ENCODE measurements around the gene FBXL12. TPM values are rescaled to one million over a fixed set of nuclear protein-coding genes. Genes with fewer than 3 reads are reported as not detected.
A peak's percentile ranks its signal among the peaks of the same experiment; 100 is the strongest.
"Not testable (repeated sequence)": the region's sequence is repeated elsewhere in the genome, so short reads cannot be mapped to it uniquely, and the experiment has no call there.

The FBXL12 gene
- total RNA-seq, 2 donors from 2014 or later = 23.6 to 27.2 TPM

DNA sequence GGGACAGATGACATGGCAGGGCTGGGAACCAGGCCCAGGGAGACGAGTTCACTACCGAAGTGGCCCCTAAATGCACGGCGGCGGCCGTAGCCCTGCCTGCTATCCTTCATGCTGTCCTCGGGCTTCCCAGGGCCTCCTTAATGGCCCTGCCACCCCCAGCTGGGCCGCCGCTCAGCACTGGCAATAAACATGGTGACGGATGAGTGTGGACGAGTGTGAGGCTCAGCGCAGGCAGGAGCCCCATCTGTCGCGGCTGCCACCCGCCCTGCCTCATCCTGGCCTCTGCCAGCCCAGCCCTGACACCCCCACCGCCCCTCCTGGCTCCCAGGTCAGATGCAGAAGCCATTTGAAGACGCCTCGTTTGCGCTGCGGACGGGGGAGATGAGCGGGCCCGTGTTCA, 29.9 kb upstream of the FBXL12 start:
- no peak overlapping the region for H3K4me3 Mint-ChIP-seq
- peaks cover 39% of the 10 kb centered on the region for H3K36me3 Mint-ChIP-seq (ENCODE audit: low read depth)
- H3K27ac Mint-ChIP-seq = no peak overlapping the region
- no peak for ATAC-seq (replicated peaks)
- no peaks in the 10 kb centered on the region for H3K9me3 Mint-ChIP-seq
- H3K27me3 Mint-ChIP-seq = no peaks in the 10 kb centered on the region
- peaks cover 7% of the 10 kb centered on the region for H3K4me1 Mint-ChIP-seq

DNA sequence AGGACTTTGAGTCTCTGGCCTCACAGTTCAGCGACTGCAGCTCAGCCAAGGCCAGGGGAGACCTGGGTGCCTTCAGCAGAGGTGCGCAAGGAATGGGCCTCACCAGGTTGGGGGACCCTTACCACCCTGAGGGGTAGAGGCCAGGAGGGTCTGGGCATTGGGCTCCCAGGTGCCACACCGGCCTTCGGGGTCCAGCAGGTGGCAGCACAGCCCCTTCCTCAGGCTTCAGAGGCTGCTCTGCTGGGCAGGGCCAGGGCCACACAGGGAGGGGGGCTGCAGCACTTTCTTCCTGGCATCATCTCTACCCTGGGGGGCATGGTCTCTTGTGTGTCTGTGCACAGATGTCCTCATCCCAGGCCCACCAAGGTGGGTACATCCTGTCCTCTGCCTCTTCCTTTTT, 29.2 kb upstream of the FBXL12 start:
- H3K4me3 Mint-ChIP-seq = no peak overlapping the region
- H3K36me3 Mint-ChIP-seq (ENCODE audit: low read depth) = peaks cover 43% of the 10 kb centered on the region
- no peaks in the 10 kb centered on the region for H3K27me3 Mint-ChIP-seq
- peaks cover 4% of the 10 kb centered on the region for H3K4me1 Mint-ChIP-seq
- H3K9me3 Mint-ChIP-seq = no peaks in the 10 kb centered on the region
- peak; percentile 53 for ATAC-seq (replicated peaks)
- no peak overlapping the region for H3K27ac Mint-ChIP-seq

DNA sequence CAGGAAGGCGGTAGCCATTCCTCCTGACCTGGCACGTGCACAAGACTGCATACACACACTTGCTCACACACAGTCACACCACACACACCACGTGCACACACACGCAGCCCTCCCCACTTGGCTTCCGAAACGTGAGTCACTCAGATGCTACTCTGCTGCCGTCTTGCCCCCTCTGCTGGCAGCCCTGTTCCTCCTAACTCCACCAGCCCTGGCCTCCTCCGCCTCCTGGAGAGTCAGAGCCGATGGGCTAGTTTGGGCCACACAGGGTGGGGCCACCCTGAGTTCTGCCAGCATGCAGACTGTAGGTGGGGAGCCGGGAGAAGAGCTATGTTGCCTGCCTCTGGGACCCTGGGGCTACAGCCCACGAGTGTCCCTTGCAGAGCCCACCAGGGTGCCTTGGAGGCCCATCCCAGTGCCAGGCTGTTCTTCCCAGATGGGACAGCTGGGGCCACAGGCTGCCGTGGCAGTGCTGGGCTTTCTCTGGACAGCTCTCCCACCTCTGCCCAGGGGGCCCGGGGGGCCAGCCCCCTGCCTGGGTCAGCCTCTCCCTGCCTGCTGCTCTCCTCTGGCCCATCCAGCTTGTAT, 28.3 kb upstream of the FBXL12 start:
- Mint-ChIP-seq H3K4me3 (no peak overlapping the region), H3K4me1 (peaks cover 4% of the 10 kb centered on the region), H3K9me3 (no peaks in the 10 kb centered on the region), H3K36me3 (ENCODE audit: low read depth) (peaks cover 48% of the 10 kb centered on the region), H3K27me3 (no peaks in the 10 kb centered on the region), H3K27ac (peak overlapping the region; percentile 66)
- peak; percentile 80 for ATAC-seq (replicated peaks)

GRCh38 chr19:9843626-9844273, 24.9 kb upstream of the FBXL12 start:
- not testable (repeated sequence) for H3K9me3 Mint-ChIP-seq; H3K27ac Mint-ChIP-seq; H3K4me3 Mint-ChIP-seq; H3K27me3 Mint-ChIP-seq; H3K4me1 Mint-ChIP-seq; ATAC-seq (replicated peaks)
- H3K36me3 Mint-ChIP-seq (ENCODE audit: low read depth) = peaks cover 82% of the 10 kb centered on the region

- Mint-ChIP-seq H3K27me3 (no peaks in the 10 kb centered on the region), H3K36me3 (ENCODE audit: low read depth) (peaks cover 77% of the 10 kb centered on the region), H3K4me1 (peaks cover 10% of the 10 kb centered on the region), H3K9me3 (no peaks in the 10 kb centered on the region), H3K4me3 (no peak overlapping the region), H3K27ac (no peak overlapping the region)
- ATAC-seq (replicated peaks) = no peak
Observed at GRCh38 chr19:9842834-9843625, 24.2 kb upstream of the FBXL12 start.

DNA sequence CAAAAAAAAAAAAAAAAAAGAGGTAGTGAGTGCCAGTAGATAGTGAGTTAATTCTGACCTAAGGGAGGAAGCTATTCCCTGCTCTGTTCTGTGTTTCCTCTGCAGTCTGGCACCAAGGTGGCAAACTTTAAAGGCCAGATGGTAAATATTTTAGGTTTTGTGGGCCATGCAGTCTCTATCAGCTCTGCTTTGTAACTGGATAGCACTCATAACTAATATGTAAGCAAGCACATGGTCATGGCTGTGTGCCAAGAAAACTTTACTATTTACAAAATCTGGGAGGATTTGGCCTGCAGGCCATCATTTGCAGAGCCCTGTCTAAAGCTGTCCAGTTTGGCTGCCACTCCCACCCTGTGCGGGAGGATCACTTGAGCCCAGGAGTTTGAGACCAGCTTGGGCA, 20.5 kb upstream of the FBXL12 start:
- Mint-ChIP-seq H3K36me3 (ENCODE audit: low read depth) (peaks cover 55% of the 10 kb centered on the region), H3K27me3 (no peaks in the 10 kb centered on the region), H3K27ac (no peak overlapping the region), H3K9me3 (no peaks in the 10 kb centered on the region), H3K4me1 (peaks cover 13% of the 10 kb centered on the region), H3K4me3 (no peak overlapping the region)
- no peak for ATAC-seq (replicated peaks)

GRCh38 chr19:9838324-9838723, 19.4 kb upstream of the FBXL12 start:
- no peak overlapping the region for H3K4me3 Mint-ChIP-seq
- H3K27ac Mint-ChIP-seq = no peak overlapping the region
- H3K27me3 Mint-ChIP-seq = no peaks in the 10 kb centered on the region
- no peaks in the 10 kb centered on the region for H3K9me3 Mint-ChIP-seq
- no peak for ATAC-seq (replicated peaks)
- peaks cover 44% of the 10 kb centered on the region for H3K36me3 Mint-ChIP-seq (ENCODE audit: low read depth)
- H3K4me1 Mint-ChIP-seq = peaks cover 13% of the 10 kb centered on the region

DNA sequence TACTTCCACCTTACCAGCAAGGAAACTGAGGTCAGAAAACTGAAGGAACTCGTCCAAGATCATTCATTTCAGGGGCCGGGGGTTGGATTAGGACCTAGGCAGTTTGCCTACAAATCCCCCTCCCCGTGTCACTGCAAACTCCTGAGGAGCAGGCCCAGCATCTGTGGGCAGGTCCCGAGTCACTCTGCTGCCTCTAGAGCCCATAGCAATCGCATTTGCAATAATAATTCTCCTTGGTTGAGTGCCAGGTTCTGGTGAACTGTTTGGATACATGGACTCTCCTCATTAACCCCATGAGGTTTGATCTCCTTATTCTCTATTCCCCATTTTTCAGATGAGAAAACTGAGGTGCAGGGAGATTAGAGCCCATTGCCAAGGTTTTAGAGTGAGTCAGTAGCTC, 17.1 kb upstream of the FBXL12 start:
- no peak for ATAC-seq (replicated peaks)
- Mint-ChIP-seq H3K4me1 (peaks cover 7% of the 10 kb centered on the region), H3K9me3 (no peaks in the 10 kb centered on the region), H3K27ac (peak overlapping the region; percentile 78), H3K4me3 (peak overlapping the region; percentile 90), H3K36me3 (ENCODE audit: low read depth) (peaks cover 25% of the 10 kb centered on the region), H3K27me3 (no peaks in the 10 kb centered on the region)

DNA sequence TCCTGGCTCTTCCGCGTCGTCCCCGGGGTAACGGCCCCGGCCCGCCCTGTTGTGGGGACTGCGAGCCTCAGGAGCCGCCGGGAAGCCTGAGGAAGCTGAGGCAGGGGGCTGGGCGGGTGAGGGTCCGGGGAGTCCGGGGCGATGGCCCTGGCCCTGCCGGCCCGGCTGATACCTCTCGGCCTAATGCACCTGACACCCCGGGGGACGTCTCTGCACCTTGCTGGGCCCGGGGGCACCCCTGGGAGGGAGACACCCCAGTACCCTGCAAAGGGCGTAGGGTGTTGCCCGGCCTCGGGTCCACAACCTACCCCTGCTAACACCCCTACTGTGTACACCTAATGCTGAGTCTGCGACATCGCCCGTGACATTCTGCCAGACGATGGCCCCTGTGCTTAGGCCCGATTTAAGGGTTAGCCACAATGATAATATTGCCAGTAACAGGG, 16.6 kb upstream of the FBXL12 start:
- Mint-ChIP-seq H3K4me3 (peak overlapping the region; percentile 90), H3K27ac (peak overlapping the region; percentile 78), H3K9me3 (no peaks in the 10 kb centered on the region), H3K27me3 (no peaks in the 10 kb centered on the region), H3K4me1 (peaks cover 7% of the 10 kb centered on the region), H3K36me3 (ENCODE audit: low read depth) (peaks cover 20% of the 10 kb centered on the region)
- ATAC-seq (replicated peaks) = peak; percentile 6

DNA sequence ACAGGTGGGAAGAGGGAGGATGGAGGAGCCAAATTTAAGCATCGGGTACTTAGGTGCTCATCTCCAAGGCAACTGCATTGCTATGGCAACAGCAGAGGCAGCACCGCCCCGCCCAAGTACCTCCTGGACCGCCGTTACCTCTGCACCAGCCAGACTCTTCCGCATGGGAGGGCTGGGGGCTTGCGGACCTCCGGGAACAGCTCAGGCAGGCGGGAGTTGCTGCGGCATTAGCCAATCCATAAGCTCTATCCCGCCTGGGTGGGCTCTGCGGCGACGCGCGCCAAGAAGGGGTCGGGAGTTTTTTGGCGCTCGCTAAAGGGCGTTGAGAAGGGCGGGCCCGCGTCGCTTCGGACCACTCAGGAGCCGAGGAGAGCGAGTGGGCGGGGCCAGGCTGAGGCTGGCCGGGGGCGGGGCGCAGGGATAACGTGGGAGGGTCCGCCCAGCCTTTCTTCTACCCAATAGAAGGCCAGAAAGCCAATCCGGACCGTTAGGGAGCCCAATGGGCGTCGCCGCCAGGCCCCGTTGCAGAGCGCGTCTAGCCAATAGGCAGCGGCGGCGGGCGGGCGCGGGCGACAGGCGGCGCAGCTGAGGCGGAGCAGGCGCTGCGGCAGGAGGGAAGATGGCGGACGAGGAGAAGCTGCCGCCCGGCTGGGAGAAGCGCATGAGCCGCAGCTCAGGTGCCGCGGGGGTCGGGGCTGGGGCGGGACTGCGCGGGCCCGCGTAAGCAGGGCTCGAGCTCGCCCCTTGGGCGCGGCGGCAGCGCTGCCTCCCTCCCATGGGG, 16.0 kb upstream of the FBXL12 start, which contains the start of gene PIN1:
Gene PIN1, plus strand, starts transcription at position 593 of the 781 bp plus-strand sequence. Its CDS starts 27 bp downstream, at position 620.
- ATAC-seq (replicated peaks) = peak; percentile 99
- peaks cover 7% of the 10 kb centered on the region for H3K4me1 Mint-ChIP-seq
- peak within 1 kb of the TSS; percentile 79 for H3K27ac Mint-ChIP-seq
- no peaks in the 10 kb centered on the region for H3K27me3 Mint-ChIP-seq
- H3K9me3 Mint-ChIP-seq = no peaks in the 10 kb centered on the region
- peak within 1 kb of the TSS; percentile 90 for H3K4me3 Mint-ChIP-seq
- peaks cover 20% of the 10 kb centered on the region for H3K36me3 Mint-ChIP-seq (ENCODE audit: low read depth)

GRCh38 chr19:9834307-9834725, 15.4 kb upstream of the FBXL12 start:
- Mint-ChIP-seq H3K27me3 (no peaks in the 10 kb centered on the region), H3K9me3 (no peaks in the 10 kb centered on the region), H3K4me3 (peak overlapping the region; percentile 90), H3K27ac (peak overlapping the region; percentile 79), H3K4me1 (peaks cover 7% of the 10 kb centered on the region), H3K36me3 (ENCODE audit: low read depth) (peaks cover 20% of the 10 kb centered on the region)
- no peak for ATAC-seq (replicated peaks)

DNA sequence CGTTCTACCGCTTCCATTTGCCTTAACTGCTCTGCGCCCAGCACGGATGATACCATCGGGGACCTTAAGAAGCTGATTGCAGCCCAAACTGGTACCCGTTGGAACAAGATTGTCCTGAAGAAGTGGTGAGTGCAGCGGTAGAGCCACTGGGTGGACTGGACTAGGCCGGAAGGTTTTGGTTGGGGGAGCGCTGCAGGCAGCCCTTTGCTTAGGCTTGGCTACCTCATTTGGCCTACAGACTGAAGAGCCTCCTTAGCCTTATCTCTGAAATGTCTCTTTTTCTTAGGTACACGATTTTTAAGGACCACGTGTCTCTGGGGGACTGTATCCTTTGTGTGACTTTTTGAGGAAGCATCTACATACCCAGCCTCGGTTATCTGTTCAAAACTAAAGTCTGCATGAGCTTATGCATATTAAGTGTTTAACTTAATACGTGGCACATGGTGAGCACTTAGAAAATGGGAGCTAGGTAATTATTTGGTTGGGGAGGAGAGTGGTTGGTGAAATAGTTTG, 9.7 kb upstream of the FBXL12 start:
- no peaks in the 10 kb centered on the region for H3K9me3 Mint-ChIP-seq
- H3K36me3 Mint-ChIP-seq (ENCODE audit: low read depth) = peaks cover 36% of the 10 kb centered on the region
- peak overlapping the region; percentile 96 for H3K4me3 Mint-ChIP-seq
- peaks cover 11% of the 10 kb centered on the region for H3K4me1 Mint-ChIP-seq
- no peaks in the 10 kb centered on the region for H3K27me3 Mint-ChIP-seq
- peak overlapping the region; percentile 97 for H3K27ac Mint-ChIP-seq
- no peak for ATAC-seq (replicated peaks)

DNA sequence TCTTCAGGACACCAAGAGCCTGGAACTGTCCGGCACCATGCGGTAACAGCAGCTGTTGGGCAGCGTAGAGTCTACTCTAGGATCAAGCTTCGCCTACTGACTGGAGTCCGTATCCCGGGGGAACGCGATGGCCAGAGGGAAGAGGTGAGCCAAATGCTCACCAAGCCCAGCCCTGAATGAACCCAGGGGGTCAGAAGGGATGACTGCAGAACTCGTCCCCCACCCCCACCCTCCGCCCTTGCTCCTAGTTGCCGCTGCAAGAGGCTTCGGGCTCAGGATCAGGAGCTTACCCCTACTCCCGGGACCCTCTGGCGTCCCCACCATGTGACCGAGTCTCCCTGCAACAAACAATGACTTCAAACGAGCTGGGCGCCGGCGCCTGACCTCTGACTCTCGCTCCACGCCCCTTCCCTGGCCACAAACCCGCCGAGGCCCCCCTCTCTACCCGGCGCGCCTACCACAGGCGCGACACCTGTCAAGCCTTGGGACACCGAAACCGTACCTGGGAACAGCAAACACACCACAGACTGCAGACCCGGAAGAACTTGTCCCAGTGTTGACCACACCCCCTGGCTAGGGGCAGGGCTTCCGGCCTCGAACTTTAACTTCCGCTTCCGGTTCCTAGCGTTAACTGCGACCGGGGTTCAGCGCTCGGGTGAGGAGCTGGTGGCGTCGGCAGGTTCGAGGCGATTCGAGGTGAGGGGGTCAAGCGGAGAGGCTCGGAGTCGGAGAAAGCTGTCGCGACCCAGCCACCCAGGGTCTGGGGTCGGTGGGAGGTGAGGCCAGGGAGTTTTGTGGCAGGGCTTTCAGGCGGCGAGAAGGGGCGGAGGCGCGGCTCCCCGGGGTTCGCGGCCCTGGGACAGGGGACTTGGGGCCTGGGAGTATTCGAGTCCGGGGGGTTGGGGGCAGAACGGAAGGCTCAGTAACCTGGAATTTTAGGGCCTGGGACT, 8.7 kb upstream of the FBXL12 start, which contains the start of gene UBL5:
Gene UBL5, plus strand, starts transcription at position 630 of the 950 bp plus-strand sequence. CDS start 420 bp downstream, outside the sequence.
- no peaks in the 10 kb centered on the region for H3K27me3 Mint-ChIP-seq
- ATAC-seq (replicated peaks) = peak; percentile 100
- H3K9me3 Mint-ChIP-seq = no peaks in the 10 kb centered on the region
- peak within 1 kb of the TSS; percentile 96 for H3K4me3 Mint-ChIP-seq
- H3K36me3 Mint-ChIP-seq (ENCODE audit: low read depth) = peaks cover 36% of the 10 kb centered on the region
- H3K27ac Mint-ChIP-seq = peak within 1 kb of the TSS; percentile 97
- H3K4me1 Mint-ChIP-seq = peaks cover 11% of the 10 kb centered on the region
